GM19463 (cell line): Measurements from ENCODE around the gene CCDC152.
"Not testable (repeated sequence)": the region's sequence is repeated elsewhere in the genome, so short reads cannot be mapped to it uniquely, and the experiment has no call there.

Source experiments
- ATAC-seq: cut with Tn5 transposase; IDR thresholded peaks from one replicate; pipeline ENCODE4 v1.9.1; 2021; ENCODE audit warnings: mild to moderate bottlenecking, moderate library complexity; ENCODE audit not compliant: unreplicated experiment

CCDC152 gene

GRCh38 chr5:42844408-42844807, 87.8 kb downstream of the CCDC152 start:
- not testable (repeated sequence) for ATAC-seq

- no peak for ATAC-seq
Measured at GRCh38 chr5:42848545-42848944, 91.9 kb downstream of the CCDC152 start.

DNA sequence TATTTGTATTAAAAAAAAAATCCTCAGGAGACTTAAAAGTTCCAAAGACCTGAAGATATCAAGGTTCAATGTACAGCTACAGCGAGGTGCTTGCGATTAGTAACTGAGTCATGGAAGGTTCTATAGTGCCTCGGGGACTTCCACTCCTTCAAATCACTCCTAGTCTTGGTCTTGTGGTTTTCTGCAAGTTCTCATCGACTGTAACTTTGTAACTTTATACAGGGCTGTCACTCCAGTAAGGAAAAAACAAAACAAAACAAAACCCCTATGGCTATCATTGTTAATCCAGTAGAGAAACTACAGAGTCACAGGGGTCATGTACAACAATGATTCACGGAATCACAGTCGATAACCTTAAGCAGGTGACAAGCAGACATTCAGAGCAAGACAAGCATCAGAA, 94.9 kb downstream of the CCDC152 start:
- ATAC-seq, result no peak
